Glutamatergic neuron (in vitro differentiated cells): ENCODE results near the gene LRRC7. TPM values are rescaled to one million over a fixed set of nuclear protein-coding genes. Genes with fewer than 3 reads are reported as not detected.
"Not testable (repeated sequence)": the region's sequence is repeated elsewhere in the genome, so short reads cannot be mapped to it uniquely, and the experiment has no call there.

Source experiments
- DNase-seq: peaks from one replicate; pipeline ENCODE4 v3.0.0; 2022
- H3K27ac Mint-ChIP-seq: one replicate; pipeline ENCODE4 v1.8.0; 2020; ENCODE audit warnings: mild to moderate bottlenecking, mixed read lengths, inconsistent platforms; ENCODE audit not compliant: unreplicated experiment
- H3K27me3 Mint-ChIP-seq: one replicate; pipeline ENCODE4 v1.8.0; 2020; ENCODE audit warnings: mild to moderate bottlenecking, moderate library complexity, mixed read lengths, inconsistent platforms; ENCODE audit not compliant: unreplicated experiment
- H3K36me3 Mint-ChIP-seq: one replicate; pipeline ENCODE4 v1.8.0; 2020; ENCODE audit warnings: mild to moderate bottlenecking, mixed read lengths, inconsistent platforms; ENCODE audit not compliant: unreplicated experiment
- H3K4me1 Mint-ChIP-seq: one replicate; pipeline ENCODE4 v1.8.0; 2020; ENCODE audit warnings: mild to moderate bottlenecking, low read depth, mixed read lengths, inconsistent platforms; ENCODE audit not compliant: unreplicated experiment
- H3K4me3 Mint-ChIP-seq: one replicate; pipeline ENCODE4 v1.8.0; 2020; ENCODE audit warnings: mild to moderate bottlenecking, mixed read lengths, inconsistent platforms; ENCODE audit not compliant: unreplicated experiment
- H3K9me3 Mint-ChIP-seq: one replicate; pipeline ENCODE4 v1.8.0; 2020; ENCODE audit warnings: mild to moderate bottlenecking, moderate library complexity, mixed read lengths, inconsistent platforms; ENCODE audit not compliant: unreplicated experiment
- CTCF ChIP-seq: fragments of 200-600 bp; sonication (generic); IDR thresholded peaks from one replicate; pipeline ENCODE4 v1.5.0; 2021; ENCODE audit not compliant: partially characterized antibody, unreplicated experiment
- total RNA-seq: library from RNA; stranded (reverse); fragmentation: NEBNext Ultra II Directional; extraction: Animal tissue kit (Norgen Biotek cat#: 25700); gene quantifications from one replicate; pipeline ENCODE4 v1.2.1, GENCODE V29; 2021; ENCODE audit not compliant: unreplicated experiment

Gene LRRC7
- total RNA-seq, 1 donor from 2014 or later = 19.1 TPM

DNA sequence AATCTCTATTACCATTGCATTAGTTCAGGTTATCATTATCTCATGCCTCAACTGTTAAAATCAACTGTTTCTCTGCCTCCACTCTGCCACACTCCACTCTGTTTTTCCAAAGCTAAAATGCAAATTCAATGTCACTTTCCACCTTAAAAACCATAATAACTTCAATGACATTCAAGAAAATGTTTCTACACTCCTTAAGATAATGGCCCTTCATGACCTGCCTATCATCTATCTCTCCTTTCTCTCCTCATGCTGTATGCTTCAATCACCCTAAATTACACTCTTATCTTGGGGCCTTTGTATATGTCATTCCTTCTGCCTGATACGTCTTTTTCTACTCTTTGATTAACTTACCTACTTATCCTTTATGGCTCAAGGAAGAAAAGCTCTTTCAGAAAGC is 296.0 kb downstream of the LRRC7 start:
- DNase-seq = no peak
- Mint-ChIP-seq H3K9me3 (no peaks in the 10 kb centered on the region), H3K4me3 (no peak overlapping the region), H3K27me3 (no peaks in the 10 kb centered on the region), H3K27ac (no peak overlapping the region), H3K4me1 (no peaks in the 10 kb centered on the region), H3K36me3 (no peaks in the 10 kb centered on the region)
- TF ChIP-seq CTCF = no peak

DNA sequence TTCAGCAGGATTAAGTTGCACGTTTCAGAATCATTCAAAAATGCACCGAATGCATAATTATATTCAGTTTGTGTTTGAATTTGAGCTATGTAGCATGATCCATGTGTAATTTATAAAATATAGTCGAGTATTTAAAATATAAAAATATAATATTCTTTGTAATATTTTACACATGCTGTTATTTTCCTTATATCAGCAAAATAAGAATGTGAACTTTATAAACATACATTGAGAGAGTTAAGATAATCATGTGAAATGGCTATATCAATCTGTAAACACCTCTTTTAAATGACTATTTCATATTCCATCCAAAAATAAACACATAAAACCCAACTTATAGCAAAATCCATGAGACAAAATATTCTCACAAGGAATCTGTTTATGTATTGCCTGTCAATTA is 303.7 kb downstream of the LRRC7 start:
- Mint-ChIP-seq H3K4me3 (no peak overlapping the region), H3K9me3 (no peaks in the 10 kb centered on the region), H3K36me3 (no peaks in the 10 kb centered on the region), H3K4me1 (no peaks in the 10 kb centered on the region), H3K27ac (no peak overlapping the region), H3K27me3 (no peaks in the 10 kb centered on the region)
- TF ChIP-seq CTCF = no peak
- DNase-seq = no peak

DNA sequence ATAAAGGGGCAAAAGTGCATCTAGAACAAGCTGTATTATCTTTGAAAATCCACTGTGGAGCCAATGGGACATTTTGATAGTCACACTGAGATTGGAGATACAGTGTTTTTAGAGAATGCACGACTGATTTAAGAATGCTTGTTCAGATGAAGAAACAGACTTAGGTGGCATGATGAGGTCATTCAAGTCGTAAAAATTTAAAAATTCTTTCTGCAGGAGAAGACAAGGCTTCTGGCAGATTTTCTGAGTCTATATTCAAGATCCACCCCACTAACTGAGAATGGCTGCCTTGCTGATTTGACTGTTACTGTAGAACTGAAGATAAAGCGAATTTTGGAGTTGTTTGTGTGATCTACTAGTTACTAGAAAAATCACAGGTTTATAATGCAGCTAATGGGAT is 310.6 kb downstream of the LRRC7 start:
- Mint-ChIP-seq H3K27me3 (no peaks in the 10 kb centered on the region), H3K27ac (no peak overlapping the region), H3K4me3 (no peak overlapping the region), H3K36me3 (no peaks in the 10 kb centered on the region), H3K9me3 (no peaks in the 10 kb centered on the region), H3K4me1 (no peaks in the 10 kb centered on the region)
- TF ChIP-seq CTCF = no peak
- no peak for DNase-seq

DNA sequence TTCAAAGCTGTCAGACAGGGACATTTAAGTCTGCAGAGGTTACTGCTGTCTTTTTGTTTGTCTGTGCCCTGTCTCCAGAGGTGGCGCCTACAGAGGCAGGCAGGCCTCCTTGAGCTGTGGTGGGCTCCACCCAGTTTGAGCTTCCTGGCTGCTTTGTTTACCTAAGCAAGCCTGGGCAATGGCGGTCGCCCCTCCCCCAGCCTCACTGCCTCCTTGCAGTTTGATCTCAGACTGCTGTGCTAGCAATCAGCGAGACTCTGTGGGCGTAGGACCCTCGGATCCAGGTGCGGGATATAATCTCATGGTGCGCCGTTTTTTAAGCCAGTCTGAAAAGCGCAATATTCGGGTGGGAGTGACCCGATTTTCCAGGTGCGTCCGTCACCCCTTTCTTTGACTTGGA is 320.3 kb downstream of the LRRC7 start:
- H3K36me3 Mint-ChIP-seq = peaks cover 18% of the 10 kb centered on the region
- H3K27ac Mint-ChIP-seq, H3K27me3 Mint-ChIP-seq, DNase-seq, H3K4me3 Mint-ChIP-seq, H3K9me3 Mint-ChIP-seq, H3K4me1 Mint-ChIP-seq: not testable (repeated sequence)

GRCh38 chr1:69888657-69889056 is 320.9 kb downstream of the LRRC7 start:
- Mint-ChIP-seq H3K36me3 (peaks cover 18% of the 10 kb centered on the region), H3K27me3 (no peaks in the 10 kb centered on the region), H3K9me3 (peaks cover 6% of the 10 kb centered on the region), H3K4me1 (no peaks in the 10 kb centered on the region), H3K27ac (no peak overlapping the region), H3K4me3 (no peak overlapping the region)
- no peak for TF ChIP-seq CTCF
- no peak for DNase-seq

DNA sequence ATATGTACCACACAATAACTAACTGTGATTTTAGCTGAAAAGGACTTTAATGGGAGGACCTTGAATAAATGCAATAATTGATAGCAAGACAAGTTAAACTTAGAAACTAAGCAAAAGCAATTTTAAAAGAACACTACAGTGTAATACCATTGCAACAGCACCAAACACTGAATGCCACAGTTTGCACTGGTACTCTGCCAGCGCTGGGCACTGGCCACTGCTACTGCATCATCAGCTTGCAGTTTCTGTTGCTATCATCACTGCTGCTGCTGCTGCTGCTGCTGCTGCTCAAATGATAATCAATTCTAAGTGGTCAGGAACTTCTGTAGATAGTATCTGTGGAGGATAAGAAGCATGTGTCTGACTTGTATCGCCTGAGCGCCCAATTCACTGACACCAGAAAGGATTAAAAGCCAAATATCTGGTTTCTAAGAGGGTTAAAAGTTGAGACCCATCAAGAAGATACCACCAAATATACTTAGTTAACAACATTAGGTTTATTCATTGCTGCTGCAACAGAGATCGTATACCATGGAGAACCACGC is 330.8 kb downstream of the LRRC7 start:
- H3K4me3 Mint-ChIP-seq = no peak overlapping the region
- H3K9me3 Mint-ChIP-seq = no peaks in the 10 kb centered on the region

More for the DNA sequence above, 330.8 kb downstream of the LRRC7 start:
- TF ChIP-seq CTCF = no peak
- Mint-ChIP-seq H3K4me1 (no peaks in the 10 kb centered on the region), H3K27me3 (no peaks in the 10 kb centered on the region), H3K27ac (no peak overlapping the region), H3K36me3 (no peaks in the 10 kb centered on the region)
- DNase-seq = no peak
